Spleen (tissue), 7 donors: ENCODE results near the gene IFNL4.
"Not testable (repeated sequence)": the region's sequence is repeated elsewhere in the genome, so short reads cannot be mapped to it uniquely, and the experiment has no call there.

Experiments used
- POLR2A ChIP-seq, 3 donors: fragments of 450-650 bp; IDR thresholded peaks; one replicate each; pipeline ENCODE4 v1.5.1; 2017; ENCODE audit warnings: antibody characterized with exemption in 3 of 3, mild to moderate bottlenecking in 1 of 3
- POLR2AphosphoS5 ChIP-seq, 3 donors: sonication (generic); formaldehyde crosslinking; IDR thresholded peaks; one replicate each; pipeline ENCODE4 v1.5.1; 2017; ENCODE audit warnings: antibody characterized with exemption in 3 of 3
- TF ChIP-seq, protein P1 (sequence below), 11 experiments: fragments of 200-600 bp in 7 of 11; fragments of 450-650 bp in 4 of 11; sonication (generic) in 4 of 11; IDR thresholded peaks in 8 of 11; conservative IDR thresholded peaks in 3 of 11; 1 replicate in 7 of 11; 2 replicates in 4 of 11; pipeline versions ENCODE4 v1.4.0 to v1.8.0; 2016 to 2021; ENCODE audit warnings: antibody characterized with exemption in 11 of 11, inconsistent platforms in 4 of 11, mild to moderate bottlenecking in 1 of 11
- donor health status: DM: no; HTN: no; CAD: no; lungs with moderate emphysema.
- donor health status: DM: no; HTN: no; CAD: no.
- donor health status: DM: no; HTN: no; CAD: no.

DNA sequence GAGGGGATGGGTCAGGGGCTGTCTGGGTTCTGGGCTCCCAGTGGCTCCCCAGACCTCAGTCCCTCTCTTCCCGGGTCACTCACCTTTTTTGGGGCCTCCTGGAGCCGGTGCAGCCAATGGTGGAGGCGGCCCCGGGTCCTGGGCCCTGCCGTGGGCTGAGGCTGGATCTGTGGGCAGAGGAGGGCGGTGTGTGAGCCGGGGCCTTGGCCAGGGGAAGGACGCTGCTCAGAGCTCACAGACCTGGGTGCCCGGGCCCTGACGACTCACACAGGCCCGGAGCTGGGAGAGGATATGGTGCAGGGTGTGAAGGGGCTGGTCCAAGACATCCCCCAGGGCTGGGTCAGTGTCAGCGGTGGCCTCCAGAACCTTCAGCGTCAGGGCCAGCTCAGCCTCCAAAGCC, 4.9 kb downstream of the IFNL4 start:
- TF ChIP-seq, protein P1, sequence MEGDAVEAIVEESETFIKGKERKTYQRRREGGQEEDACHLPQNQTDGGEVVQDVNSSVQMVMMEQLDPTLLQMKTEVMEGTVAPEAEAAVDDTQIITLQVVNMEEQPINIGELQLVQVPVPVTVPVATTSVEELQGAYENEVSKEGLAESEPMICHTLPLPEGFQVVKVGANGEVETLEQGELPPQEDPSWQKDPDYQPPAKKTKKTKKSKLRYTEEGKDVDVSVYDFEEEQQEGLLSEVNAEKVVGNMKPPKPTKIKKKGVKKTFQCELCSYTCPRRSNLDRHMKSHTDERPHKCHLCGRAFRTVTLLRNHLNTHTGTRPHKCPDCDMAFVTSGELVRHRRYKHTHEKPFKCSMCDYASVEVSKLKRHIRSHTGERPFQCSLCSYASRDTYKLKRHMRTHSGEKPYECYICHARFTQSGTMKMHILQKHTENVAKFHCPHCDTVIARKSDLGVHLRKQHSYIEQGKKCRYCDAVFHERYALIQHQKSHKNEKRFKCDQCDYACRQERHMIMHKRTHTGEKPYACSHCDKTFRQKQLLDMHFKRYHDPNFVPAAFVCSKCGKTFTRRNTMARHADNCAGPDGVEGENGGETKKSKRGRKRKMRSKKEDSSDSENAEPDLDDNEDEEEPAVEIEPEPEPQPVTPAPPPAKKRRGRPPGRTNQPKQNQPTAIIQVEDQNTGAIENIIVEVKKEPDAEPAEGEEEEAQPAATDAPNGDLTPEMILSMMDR (IDR thresholded peaks at IDR 0.05 in 8 of 11, conservative IDR thresholded peaks at IDR 0.05 in 3 of 11), result not testable (repeated sequence)
- not testable (repeated sequence) for TF ChIP-seq POLR2AphosphoS5, POLR2A (IDR thresholded peaks at IDR 0.05)
